HEK293 (cell line): Measurements from ENCODE around the gene ZDHHC14.

Experiments
- CTCF ChIA-PET: fragments of 350-600 bp; formaldehyde crosslinking; extraction: SDS; loops from one replicate; lab custom pipeline; 2021; ENCODE audit warnings: antibody characterized with exemption; lab: Yijun Ruan, JAX
- POLR2A ChIA-PET: fragments of 300-600 bp; formaldehyde crosslinking; extraction: SDS; loops from one replicate; lab custom pipeline; 2020; ENCODE audit warnings: antibody characterized with exemption, inconsistent platforms; lab: Yijun Ruan, JAX
- H3K27ac ChIP-seq: fragments of 200-500 bp; sonication (Bioruptor generic); 2 replicates; pipeline ENCODE4 v1.5.1; 2014; ENCODE audit warnings: low read depth, low read length, control low read depth, inconsistent platforms; ENCODE audit errors: extremely low read depth
- H3K36me3 ChIP-seq, 2 experiments: fragments of 200-500 bp in 1 of 2; sonication (Bioruptor generic) in 1 of 2; 1 replicate in 1 of 2; 2 replicates in 1 of 2; pipeline ENCODE4 v1.5.1; 2014 to 2017; ENCODE audit warnings: inconsistent platforms in 2 of 2, low read length in 2 of 2; ENCODE audit not compliant: control insufficient read depth in 2 of 2, insufficient read depth in 1 of 2
- H3K4me1 ChIP-seq: fragments of 200-500 bp; sonication (Bioruptor generic); 2 replicates; pipeline ENCODE4 v1.5.1; 2014; ENCODE audit warnings: mild to moderate bottlenecking, low read length, inconsistent platforms; ENCODE audit not compliant: control insufficient read depth, insufficient read depth
- H3K4me3 ChIP-seq: 2 replicates; pipeline ENCODE4 v1.5.1; 2011; ENCODE audit warnings: low read depth, mild to moderate bottlenecking, control low read depth, low read length, moderate library complexity
- H3K9me3 ChIP-seq: fragments of 200-500 bp; sonication (Bioruptor generic); 2 replicates; pipeline ENCODE4 v1.5.1; 2014; ENCODE audit warnings: low read depth, low read length, inconsistent platforms; ENCODE audit not compliant: control insufficient read depth, insufficient read depth
- HOXC10 ChIP-seq: sonication (generic); formaldehyde crosslinking; IDR thresholded peaks from 2 replicates; pipeline ENCODE4 v1.8.1; 2023; ENCODE audit warnings: mild to moderate bottlenecking, missing genetic modification reagents
- IKZF3 ChIP-seq: fragments of 450-650 bp; IDR thresholded peaks from 2 replicates; pipeline ENCODE4 v1.5.0; 2018; ENCODE audit warnings: missing biosample characterization, mild to moderate bottlenecking, missing genetic modification characterization, moderate library complexity
- KLF1 ChIP-seq: fragments of 450-650 bp; formaldehyde crosslinking; IDR thresholded peaks from 2 replicates; pipeline ENCODE4 v1.5.1; 2016; ENCODE audit warnings: missing biosample characterization, missing genetic modification characterization
- SCRT2 ChIP-seq: fragments of 450-650 bp; formaldehyde crosslinking; IDR thresholded peaks from 2 replicates; pipeline ENCODE4 v1.5.1; 2016; ENCODE audit warnings: missing biosample characterization, missing genetic modification characterization
- YY1 ChIP-seq: fragments of 450-650 bp; formaldehyde crosslinking; IDR thresholded peaks from 2 replicates; pipeline ENCODE4 v1.5.1; 2018; ENCODE audit warnings: missing biosample characterization, missing genetic modification characterization
- ZBTB7A ChIP-seq: fragments of 450-650 bp; formaldehyde crosslinking; IDR thresholded peaks from 2 replicates; pipeline ENCODE4 v1.5.1; 2016; ENCODE audit warnings: low read depth, missing biosample characterization, missing genetic modification characterization
- ZNF114 ChIP-seq: fragments of 450-650 bp; formaldehyde crosslinking; IDR thresholded peaks from 2 replicates; pipeline ENCODE4 v1.5.0; 2017; ENCODE audit warnings: missing biosample characterization, missing genetic modification characterization
- ZNF146 ChIP-seq: fragments of 450-650 bp; formaldehyde crosslinking; IDR thresholded peaks from 2 replicates; pipeline ENCODE4 v1.5.1; 2016; ENCODE audit warnings: missing biosample characterization, missing genetic modification characterization
- ZNF16 ChIP-seq: fragments of 450-650 bp; formaldehyde crosslinking; IDR thresholded peaks from 2 replicates; pipeline ENCODE4 v1.5.1; 2016; ENCODE audit warnings: low read depth, missing biosample characterization, missing genetic modification characterization
- ZNF223 ChIP-seq: fragments of 450-650 bp; formaldehyde crosslinking; IDR thresholded peaks from 2 replicates; pipeline ENCODE4 v1.5.1; 2016; ENCODE audit warnings: missing biosample characterization, missing genetic modification characterization
- ZNF335 ChIP-seq: fragments of 450-650 bp; formaldehyde crosslinking; conservative IDR thresholded peaks from 2 replicates; pipeline ENCODE4 v1.5.1; 2016; ENCODE audit warnings: missing biosample characterization, missing genetic modification characterization
- ZNF341 ChIP-seq: fragments of 450-650 bp; formaldehyde crosslinking; IDR thresholded peaks from 2 replicates; pipeline ENCODE4; 2016; ENCODE audit warnings: low read depth, missing biosample characterization, missing genetic modification characterization
- ZNF354C ChIP-seq: fragments of 450-650 bp; formaldehyde crosslinking; IDR thresholded peaks from 2 replicates; pipeline ENCODE4 v1.5.1; 2016; ENCODE audit warnings: missing biosample characterization, missing genetic modification characterization, low read depth, borderline replicate concordance
- ZNF426 ChIP-seq: fragments of 450-650 bp; formaldehyde crosslinking; IDR thresholded peaks from 2 replicates; pipeline ENCODE4 v1.5.1; 2017; ENCODE audit warnings: missing biosample characterization, missing genetic modification characterization, mild to moderate bottlenecking, inconsistent platforms, moderate library complexity
- ZNF555 ChIP-seq: fragments of 450-650 bp; formaldehyde crosslinking; conservative IDR thresholded peaks from 2 replicates; pipeline ENCODE4 v1.5.1; 2017; ENCODE audit warnings: missing biosample characterization, mild to moderate bottlenecking, missing genetic modification characterization, inconsistent platforms
- ZNF610 ChIP-seq: fragments of 450-650 bp; formaldehyde crosslinking; IDR thresholded peaks from 2 replicates; pipeline ENCODE4 v1.5.1; 2016; ENCODE audit warnings: missing biosample characterization, missing genetic modification characterization, borderline replicate concordance
- ZNF623 ChIP-seq: fragments of 450-650 bp; formaldehyde crosslinking; IDR thresholded peaks from 2 replicates; pipeline ENCODE4 v1.5.1; 2016; ENCODE audit warnings: missing biosample characterization, missing genetic modification characterization
- ZNF677 ChIP-seq: fragments of 450-650 bp; IDR thresholded peaks from 2 replicates; pipeline ENCODE4 v1.5.0; 2018; ENCODE audit warnings: missing biosample characterization, mild to moderate bottlenecking, missing genetic modification characterization, moderate library complexity
- ZSCAN16 ChIP-seq: fragments of 450-650 bp; formaldehyde crosslinking; IDR thresholded peaks from 2 replicates; pipeline ENCODE4 v1.5.1; 2016; ENCODE audit warnings: missing biosample characterization, missing genetic modification characterization
- ZXDB ChIP-seq: fragments of 450-650 bp; formaldehyde crosslinking; IDR thresholded peaks from 2 replicates; pipeline ENCODE4 v1.5.1; 2016; ENCODE audit warnings: missing biosample characterization, missing genetic modification characterization
- TF ChIP-seq, protein P1 (sequence below): fragments of 450-650 bp; formaldehyde crosslinking; conservative IDR thresholded peaks from 2 replicates; pipeline ENCODE4 v1.5.1; 2016; ENCODE audit warnings: low read depth, missing biosample characterization, missing genetic modification characterization
- TF ChIP-seq, protein P2 (sequence below): fragments of 450-650 bp; formaldehyde crosslinking; IDR thresholded peaks from 2 replicates; pipeline ENCODE4 v1.5.1; 2016; ENCODE audit warnings: missing biosample characterization, missing genetic modification characterization, low read depth
- TF ChIP-seq, protein P3 (sequence below): fragments of 450-650 bp; formaldehyde crosslinking; IDR thresholded peaks from 2 replicates; pipeline ENCODE4 v1.5.1; 2016; ENCODE audit warnings: missing biosample characterization, missing genetic modification characterization
- TF ChIP-seq, protein P4 (sequence below): fragments of 450-650 bp; formaldehyde crosslinking; IDR thresholded peaks from 2 replicates; pipeline ENCODE4 v1.5.1; 2016; ENCODE audit warnings: missing biosample characterization, missing genetic modification characterization
- TF ChIP-seq, protein P5 (sequence below): fragments of 450-650 bp; formaldehyde crosslinking; IDR thresholded peaks from 2 replicates; pipeline ENCODE4 v1.5.1; 2017; ENCODE audit warnings: missing biosample characterization, mild to moderate bottlenecking, missing genetic modification characterization, moderate library complexity

The ZDHHC14 gene

DNA sequence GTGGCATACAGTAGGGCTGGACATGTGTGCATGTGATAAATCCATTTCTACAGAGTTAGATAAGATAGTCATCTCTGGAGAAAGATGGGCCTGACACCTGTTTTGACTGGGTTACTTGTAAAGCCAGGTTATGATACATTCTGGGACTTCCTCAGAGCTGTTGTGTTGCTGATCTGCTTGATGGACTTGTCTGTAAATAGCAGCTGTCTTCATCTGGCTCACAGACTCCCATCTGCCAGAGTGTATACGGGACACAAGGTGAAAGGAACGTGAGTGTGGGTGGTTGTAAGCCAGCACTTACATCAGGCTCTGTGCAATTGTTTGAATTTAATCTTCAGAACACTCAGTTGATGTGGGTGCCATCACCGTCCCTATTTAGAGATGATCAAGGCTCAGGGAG, 49.8 kb downstream of the ZDHHC14 start (continued):
- TF ChIP-seq ZSCAN16 (tag by site-specific recombination) = no peak

DNA sequence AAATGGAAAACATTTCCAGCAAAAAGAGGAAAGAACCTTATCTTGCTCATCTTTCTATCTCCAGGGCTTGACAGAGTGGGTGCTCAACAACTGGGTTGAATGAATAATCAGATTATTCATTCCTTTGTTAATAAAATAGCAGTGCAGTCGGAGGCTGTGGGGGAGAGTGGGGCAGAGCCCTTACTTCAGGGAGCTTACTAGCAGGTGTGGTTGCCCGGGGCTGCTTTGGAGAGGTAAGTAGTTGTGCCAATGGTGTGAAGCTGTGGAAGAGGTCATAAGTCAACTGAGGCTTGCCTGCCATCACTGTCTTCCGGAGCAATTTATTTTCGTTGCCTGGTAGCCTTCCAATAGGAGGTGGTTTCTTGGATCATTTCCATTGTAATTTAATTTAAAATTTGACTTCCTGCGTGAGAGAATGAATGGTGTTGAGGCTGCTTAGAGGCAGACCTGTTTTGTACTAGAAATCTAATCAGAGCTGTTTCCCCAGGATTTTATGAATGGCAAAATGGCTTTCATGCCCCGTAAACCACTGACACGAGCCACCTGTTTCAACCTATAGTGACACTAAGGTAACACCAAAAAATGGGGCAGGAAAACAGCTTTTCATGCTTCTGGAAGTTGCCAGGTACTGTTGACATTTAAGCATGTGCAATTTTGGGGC, 51.4 kb downstream of the ZDHHC14 start:
- Histone ChIP-seq H3K27ac (no peak overlapping the region), H3K4me3 (no peak overlapping the region), H3K4me1 (peaks cover 15% of the 10 kb centered on the region), H3K36me3 (no peaks in the 10 kb centered on the region), H3K9me3 (no peaks in the 10 kb centered on the region)
- ChIA-PET CTCF (interaction anchor here (0.6 to 2.0 kb wide), 2 partner anchors 35 to 118 kb away, joined by 5 to 6 read pairs; no protein-coding TSS in a partner anchor), POLR2A (no interaction called here)
- TF ChIP-seq HOXC10 (no peak), ZNF677 (tag by site-specific recombination) (no peak), YY1 (tag by site-specific recombination) (no peak), ZNF341 (tag by site-specific recombination) (no peak), KLF1 (tag by site-specific recombination) (no peak)

DNA sequence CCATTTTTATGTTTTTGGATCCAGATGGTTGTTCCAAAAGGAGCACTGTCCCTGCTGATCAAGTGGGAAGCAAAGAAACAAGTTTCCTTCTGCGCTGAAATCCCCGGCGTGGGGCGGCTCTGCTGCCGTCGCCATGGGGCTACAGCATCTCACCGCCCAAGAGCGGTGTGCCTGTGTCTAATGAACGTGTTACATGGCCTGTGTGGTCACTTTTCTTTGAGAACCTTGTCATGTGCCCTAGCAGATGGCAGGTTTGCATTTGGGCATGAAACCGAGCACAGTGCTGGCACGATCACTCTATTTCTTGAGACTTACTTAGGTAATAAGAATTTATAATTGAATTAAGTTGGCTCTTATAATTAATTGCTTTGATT, 51.9 kb downstream of the ZDHHC14 start:
- Histone ChIP-seq H3K9me3 (no peaks in the 10 kb centered on the region), H3K4me1 (peaks cover 15% of the 10 kb centered on the region), H3K27ac (no peak overlapping the region), H3K4me3 (no peak overlapping the region), H3K36me3 (no peaks in the 10 kb centered on the region)
- ChIA-PET CTCF (interaction anchor here (2.0 kb wide), 1 partner anchor 118 kb away, joined by 6 read pairs; no protein-coding TSS in a partner anchor), POLR2A (no interaction called here)
- TF ChIP-seq ZNF426 (tag by site-specific recombination) = no peak
- no peak for TF ChIP-seq ZNF623
- TF ChIP-seq ZNF146 = no peak
- TF ChIP-seq, protein P1, sequence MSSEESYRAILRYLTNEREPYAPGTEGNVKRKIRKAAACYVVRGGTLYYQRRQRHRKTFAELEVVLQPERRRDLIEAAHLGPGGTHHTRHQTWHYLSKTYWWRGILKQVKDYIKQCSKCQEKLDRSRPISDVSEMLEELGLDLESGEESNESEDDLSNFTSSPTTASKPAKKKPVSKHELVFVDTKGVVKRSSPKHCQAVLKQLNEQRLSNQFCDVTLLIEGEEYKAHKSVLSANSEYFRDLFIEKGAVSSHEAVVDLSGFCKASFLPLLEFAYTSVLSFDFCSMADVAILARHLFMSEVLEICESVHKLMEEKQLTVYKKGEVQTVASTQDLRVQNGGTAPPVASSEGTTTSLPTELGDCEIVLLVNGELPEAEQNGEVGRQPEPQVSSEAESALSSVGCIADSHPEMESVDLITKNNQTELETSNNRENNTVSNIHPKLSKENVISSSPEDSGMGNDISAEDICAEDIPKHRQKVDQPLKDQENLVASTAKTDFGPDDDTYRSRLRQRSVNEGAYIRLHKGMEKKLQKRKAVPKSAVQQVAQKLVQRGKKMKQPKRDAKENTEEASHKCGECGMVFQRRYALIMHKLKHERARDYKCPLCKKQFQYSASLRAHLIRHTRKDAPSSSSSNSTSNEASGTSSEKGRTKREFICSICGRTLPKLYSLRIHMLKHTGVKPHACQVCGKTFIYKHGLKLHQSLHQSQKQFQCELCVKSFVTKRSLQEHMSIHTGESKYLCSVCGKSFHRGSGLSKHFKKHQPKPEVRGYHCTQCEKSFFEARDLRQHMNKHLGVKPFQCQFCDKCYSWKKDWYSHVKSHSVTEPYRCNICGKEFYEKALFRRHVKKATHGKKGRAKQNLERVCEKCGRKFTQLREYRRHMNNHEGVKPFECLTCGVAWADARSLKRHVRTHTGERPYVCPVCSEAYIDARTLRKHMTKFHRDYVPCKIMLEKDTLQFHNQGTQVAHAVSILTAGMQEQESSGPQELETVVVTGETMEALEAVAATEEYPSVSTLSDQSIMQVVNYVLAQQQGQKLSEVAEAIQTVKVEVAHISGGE = no peak
- TF ChIP-seq SCRT2 (tag by site-specific recombination) = no peak
- TF ChIP-seq ZNF555 (tag by site-specific recombination) = no peak
- TF ChIP-seq ZBTB7A = no peak
- TF ChIP-seq ZNF335 (tag by site-specific recombination) = no peak
- TF ChIP-seq, protein P2, sequence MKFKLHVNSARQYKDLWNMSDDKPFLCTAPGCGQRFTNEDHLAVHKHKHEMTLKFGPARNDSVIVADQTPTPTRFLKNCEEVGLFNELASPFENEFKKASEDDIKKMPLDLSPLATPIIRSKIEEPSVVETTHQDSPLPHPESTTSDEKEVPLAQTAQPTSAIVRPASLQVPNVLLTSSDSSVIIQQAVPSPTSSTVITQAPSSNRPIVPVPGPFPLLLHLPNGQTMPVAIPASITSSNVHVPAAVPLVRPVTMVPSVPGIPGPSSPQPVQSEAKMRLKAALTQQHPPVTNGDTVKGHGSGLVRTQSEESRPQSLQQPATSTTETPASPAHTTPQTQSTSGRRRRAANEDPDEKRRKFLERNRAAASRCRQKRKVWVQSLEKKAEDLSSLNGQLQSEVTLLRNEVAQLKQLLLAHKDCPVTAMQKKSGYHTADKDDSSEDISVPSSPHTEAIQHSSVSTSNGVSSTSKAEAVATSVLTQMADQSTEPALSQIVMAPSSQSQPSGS (tag by site-specific recombination) = no peak
- TF ChIP-seq, protein P3, sequence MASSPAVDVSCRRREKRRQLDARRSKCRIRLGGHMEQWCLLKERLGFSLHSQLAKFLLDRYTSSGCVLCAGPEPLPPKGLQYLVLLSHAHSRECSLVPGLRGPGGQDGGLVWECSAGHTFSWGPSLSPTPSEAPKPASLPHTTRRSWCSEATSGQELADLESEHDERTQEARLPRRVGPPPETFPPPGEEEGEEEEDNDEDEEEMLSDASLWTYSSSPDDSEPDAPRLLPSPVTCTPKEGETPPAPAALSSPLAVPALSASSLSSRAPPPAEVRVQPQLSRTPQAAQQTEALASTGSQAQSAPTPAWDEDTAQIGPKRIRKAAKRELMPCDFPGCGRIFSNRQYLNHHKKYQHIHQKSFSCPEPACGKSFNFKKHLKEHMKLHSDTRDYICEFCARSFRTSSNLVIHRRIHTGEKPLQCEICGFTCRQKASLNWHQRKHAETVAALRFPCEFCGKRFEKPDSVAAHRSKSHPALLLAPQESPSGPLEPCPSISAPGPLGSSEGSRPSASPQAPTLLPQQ (tag by site-specific recombination) = no peak
- TF ChIP-seq, protein P4, sequence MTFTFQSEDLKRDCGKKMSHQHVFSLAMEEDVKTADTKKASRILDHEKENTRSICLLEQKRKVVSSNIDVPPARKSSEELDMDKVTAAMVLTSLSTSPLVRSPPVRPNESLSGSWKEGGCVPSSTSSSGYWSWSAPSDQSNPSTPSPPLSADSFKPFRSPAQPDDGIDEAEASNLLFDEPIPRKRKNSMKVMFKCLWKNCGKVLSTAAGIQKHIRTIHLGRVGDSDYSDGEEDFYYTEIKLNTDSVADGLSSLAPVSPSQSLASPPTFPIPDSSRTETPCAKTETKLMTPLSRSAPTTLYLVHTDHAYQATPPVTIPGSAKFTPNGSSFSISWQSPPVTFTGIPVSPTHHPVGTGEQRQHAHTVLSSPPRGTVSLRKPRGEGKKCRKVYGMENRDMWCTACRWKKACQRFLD (tag by site-specific recombination) = no peak
- no peak for TF ChIP-seq ZXDB
- no peak for TF ChIP-seq ZNF16 (tag by site-specific recombination)
- no peak for TF ChIP-seq ZNF610 (tag by site-specific recombination)
- no peak for TF ChIP-seq ZNF114 (tag by site-specific recombination)
- no peak for TF ChIP-seq ZNF354C (tag by site-specific recombination)
- no peak for TF ChIP-seq ZNF223 (tag by site-specific recombination)
- TF ChIP-seq IKZF3 (tag by site-specific recombination) = no peak
- TF ChIP-seq, protein P5, sequence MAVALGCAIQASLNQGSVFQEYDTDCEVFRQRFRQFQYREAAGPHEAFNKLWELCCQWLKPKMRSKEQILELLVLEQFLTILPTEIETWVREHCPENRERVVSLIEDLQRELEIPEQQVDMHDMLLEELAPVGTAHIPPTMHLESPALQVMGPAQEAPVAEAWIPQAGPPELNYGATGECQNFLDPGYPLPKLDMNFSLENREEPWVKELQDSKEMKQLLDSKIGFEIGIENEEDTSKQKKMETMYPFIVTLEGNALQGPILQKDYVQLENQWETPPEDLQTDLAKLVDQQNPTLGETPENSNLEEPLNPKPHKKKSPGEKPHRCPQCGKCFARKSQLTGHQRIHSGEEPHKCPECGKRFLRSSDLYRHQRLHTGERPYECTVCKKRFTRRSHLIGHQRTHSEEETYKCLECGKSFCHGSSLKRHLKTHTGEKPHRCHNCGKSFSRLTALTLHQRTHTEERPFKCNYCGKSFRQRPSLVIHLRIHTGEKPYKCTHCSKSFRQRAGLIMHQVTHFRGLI = no peak
- no peak for TF ChIP-seq ZNF677 (tag by site-specific recombination)
